Right atrium auricular region (tissue), 2 donors: ENCODE results near the gene RECK. TPM values are rescaled to one million over a fixed set of nuclear protein-coding genes. Genes with fewer than 3 reads are reported as not detected.
"Not testable (repeated sequence)": the region's sequence is repeated elsewhere in the genome, so short reads cannot be mapped to it uniquely, and the experiment has no call there.

Experiments
- DNase-seq: peaks from one replicate; pipeline ENCODE4 v3.0.0-alpha.2; 2019; ENCODE audit warnings: low spot score
- H3K27ac ChIP-seq, 2 donors: fragments of 200-600 bp; sonication (generic); 1 replicate in 1 of 2; 2 replicates in 1 of 2; pipeline ENCODE4 v1.5.1; 2016 to 2019
- H3K27me3 ChIP-seq, 2 donors: fragments of 200-600 bp; sonication (generic); one replicate each; pipeline versions ENCODE4 v1.5.1 to v1.6.0; 2017 to 2019
- H3K36me3 ChIP-seq: fragments of 200-600 bp; sonication (generic); one replicate; pipeline ENCODE4 v1.5.1; 2016
- H3K4me1 ChIP-seq, 2 donors: fragments of 200-600 bp; sonication (generic); one replicate each; pipeline versions ENCODE4 v1.5.1 to v1.6.0; 2017 to 2019
- H3K4me3 ChIP-seq, 2 donors: fragments of 200-600 bp; sonication (generic); 1 replicate in 1 of 2; 2 replicates in 1 of 2; pipeline ENCODE4 v1.5.1; 2017 to 2019; ENCODE audit warnings: mild to moderate bottlenecking in 1 of 2, moderate library complexity in 1 of 2
- H3K9me3 ChIP-seq, 2 donors: fragments of 200-600 bp; sonication (generic); one replicate each; pipeline ENCODE4 v1.5.1; 2019
- CTCF ChIP-seq, 2 donors: fragments of 200-600 bp; sonication (generic); IDR thresholded peaks; one replicate each; pipeline ENCODE4 v1.5.1; 2019; ENCODE audit warnings: antibody characterized with exemption in 2 of 2
- total RNA-seq, 2 donors: library from RNA; depleted of rRNA; stranded (reverse); fragments of >200 nt; gene quantifications; one replicate each; pipeline ENCODE4 v1.1.0, GENCODE V29; 2016

The RECK gene
- total RNA-seq, 2 donors from 2014 or later, result 7.6 to 8.9 TPM

GRCh38 chr9:36074870-36075532 is 38.3 kb downstream of the RECK start:
- TF ChIP-seq CTCF (IDR thresholded peaks at IDR 0.05), result no peak
- peak overlapping the region; percentile 32 to 38 for H3K27ac ChIP-seq

GRCh38 chr9:36078051-36078450 is 41.3 kb downstream of the RECK start:
- H3K27me3 ChIP-seq, result no peaks in the 10 kb centered on the region
- H3K36me3 ChIP-seq, result no peaks in the 10 kb centered on the region
- no peak overlapping the region for H3K27ac ChIP-seq
- no peaks in the 10 kb centered on the region for H3K9me3 ChIP-seq
- TF ChIP-seq CTCF (IDR thresholded peaks at IDR 0.05), result no peak
- peaks cover 0 to 12% of the 10 kb centered on the region in 2 donors for H3K4me1 ChIP-seq
- no peak overlapping the region for H3K4me3 ChIP-seq
- DNase-seq, result no peak

More at GRCh38 chr9:36074870-36075532, 38.3 kb downstream of the RECK start:
- H3K4me1 ChIP-seq, result peaks cover 0 to 12% of the 10 kb centered on the region in 2 donors
- DNase-seq, result peak; percentile 83
- H3K27me3 ChIP-seq, result no peaks in the 10 kb centered on the region
- no peak overlapping the region for H3K4me3 ChIP-seq
- H3K9me3 ChIP-seq, result no peaks in the 10 kb centered on the region
- H3K36me3 ChIP-seq, result no peaks in the 10 kb centered on the region

- H3K27me3 ChIP-seq, result no peaks in the 10 kb centered on the region
- no peaks in the 10 kb centered on the region for H3K9me3 ChIP-seq
- no peak for TF ChIP-seq CTCF (IDR thresholded peaks at IDR 0.05)
- no peaks in the 10 kb centered on the region for H3K4me1 ChIP-seq
- no peak overlapping the region for H3K27ac ChIP-seq
- peaks cover 5% of the 10 kb centered on the region for H3K36me3 ChIP-seq
- no peak overlapping the region for H3K4me3 ChIP-seq
- no peak for DNase-seq
Measured at GRCh38 chr9:36080519-36080918, 43.8 kb downstream of the RECK start.

- Histone ChIP-seq H3K9me3 (no peaks in the 10 kb centered on the region), H3K36me3 (peaks cover 5% of the 10 kb centered on the region), H3K4me3 (no peak overlapping the region), H3K4me1 (no peaks in the 10 kb centered on the region), H3K27ac (no peak overlapping the region), H3K27me3 (no peaks in the 10 kb centered on the region)
- no peak for DNase-seq
- TF ChIP-seq CTCF (IDR thresholded peaks at IDR 0.05), result no peak
Measured at GRCh38 chr9:36082931-36083330, 46.2 kb downstream of the RECK start.

GRCh38 chr9:36086442-36086841 is 49.7 kb downstream of the RECK start:
- no peak for TF ChIP-seq CTCF (IDR thresholded peaks at IDR 0.05)
- no peak overlapping the region for H3K4me3 ChIP-seq
- DNase-seq, result no peak
- peaks cover 5% of the 10 kb centered on the region for H3K36me3 ChIP-seq
- H3K27ac ChIP-seq, result no peak overlapping the region
- H3K4me1 ChIP-seq, result peaks cover 0 to 8% of the 10 kb centered on the region in 2 donors
- H3K9me3 ChIP-seq, result no peaks in the 10 kb centered on the region
- no peaks in the 10 kb centered on the region for H3K27me3 ChIP-seq

- not testable (repeated sequence) for H3K27me3 ChIP-seq, H3K36me3 ChIP-seq, DNase-seq, H3K4me3 ChIP-seq, H3K27ac ChIP-seq, H3K9me3 ChIP-seq
- peaks cover 0 to 11% of the 10 kb centered on the region in 2 donors for H3K4me1 ChIP-seq
Measured at GRCh38 chr9:36087054-36087453, 50.3 kb downstream of the RECK start.
